B cell (primary cell): ENCODE measurements around the gene KCNQ1OT1. TPM values are rescaled to one million over a fixed set of nuclear protein-coding genes. Genes with fewer than 3 reads are reported as not detected.

ENCODE experiments used
- ATAC-seq: fragments of 200-7000 bp; cut with Tn5 transposase; one replicate; pipeline ENCODE4 v1.10.0; 2021; ENCODE audit warnings: low read depth, mild to moderate bottlenecking, moderate number of reproducible peaks, moderate library complexity
- CTCF ChIA-PET: fragments of 350-600 bp; sonication (Branson Sonifier 250); formaldehyde crosslinking; loops from one replicate; lab custom pipeline; 2021; ENCODE audit warnings: antibody characterized with exemption, inconsistent platforms; lab: Charles Lee
- POLR2A ChIA-PET: fragments of 350-600 bp; sonication (Branson Sonifier 250); formaldehyde crosslinking; loops from one replicate; lab custom pipeline; 2021; ENCODE audit warnings: antibody characterized with exemption; lab: Charles Lee
- DNase-seq: peaks from one replicate; pipeline ENCODE4 v3.0.0; 2013
- H2AFZ ChIP-seq: 2 replicates; pipeline ENCODE4 v1.6.1; 2012; ENCODE audit warnings: mild to moderate bottlenecking, low read depth, low read length; ENCODE audit not compliant: insufficient read depth, poor library complexity, severe bottlenecking
- H3K27ac ChIP-seq, 2 donors: 1 replicate in 1 of 2; 2 replicates in 1 of 2; pipeline ENCODE4 v1.5.1; 2012 to 2013; ENCODE audit warnings: low read length in 2 of 2, mild to moderate bottlenecking in 2 of 2, moderate library complexity in 1 of 2
- H3K27me3 ChIP-seq, 4 experiments: fragments of 200-600 bp in 1 of 4; sonication (generic) in 1 of 4; replicated peaks in 1 of 4; 1 replicate in 2 of 4; 2 replicates in 2 of 4; pipeline versions ENCODE4 v1.6.1 to v1.7.0; 2013 to 2016; ENCODE audit warnings: low read length in 3 of 4, mild to moderate bottlenecking in 2 of 4, mixed read lengths in 1 of 4, moderate library complexity in 1 of 4; ENCODE audit not compliant: insufficient read depth in 4 of 4, control insufficient read depth in 3 of 4; ENCODE audit errors: control extremely low read depth in 1 of 4
- H3K36me3 ChIP-seq, 2 experiments: replicated peaks in 1 of 2; 1 replicate in 1 of 2; 2 replicates in 1 of 2; pipeline versions ENCODE4 v1.6.1 to v1.7.1; 2013; ENCODE audit warnings: low read length in 1 of 2; ENCODE audit not compliant: insufficient read depth in 2 of 2, control insufficient read depth in 1 of 2; ENCODE audit errors: control extremely low read depth in 1 of 2, extremely low read depth in 1 of 2
- H3K4me1 ChIP-seq, 2 donors: fragments of 200-600 bp in 1 of 2; sonication (generic) in 1 of 2; 1 replicate in 1 of 2; 2 replicates in 1 of 2; pipeline versions ENCODE4 v1.5.1 to v1.6.1; 2013 to 2017; ENCODE audit warnings: low read length in 2 of 2; ENCODE audit not compliant: control insufficient read depth in 2 of 2, insufficient read depth in 2 of 2
- H3K4me2 ChIP-seq: replicated peaks from 2 replicates; pipeline ENCODE3; 2012; ENCODE audit warnings: mild to moderate bottlenecking, low read depth, low read length; ENCODE audit not compliant: poor library complexity, severe bottlenecking
- H3K4me3 ChIP-seq, 5 experiments: fragments of 200-600 bp in 1 of 5; sonication (generic) in 1 of 5; 1 replicate in 3 of 5; 2 replicates in 2 of 5; pipeline versions ENCODE4 v1.5.1 to v1.7.0; 2011 to 2016; ENCODE audit warnings: low read length in 4 of 5, mild to moderate bottlenecking in 4 of 5, low read depth in 2 of 5, control low read depth in 1 of 5, moderate library complexity in 1 of 5; ENCODE audit not compliant: insufficient read depth in 1 of 5; ENCODE audit errors: control extremely low read depth in 1 of 5, extremely low read depth in 1 of 5
- H3K79me2 ChIP-seq: fragments of 200-600 bp; sonication (generic); one replicate; pipeline ENCODE4 v1.6.0; 2016; ENCODE audit warnings: low read length; ENCODE audit not compliant: control insufficient read depth, insufficient read depth
- H3K9ac ChIP-seq: fragments of 200-600 bp; sonication (generic); 2 replicates; pipeline ENCODE4 v1.6.1; 2017; ENCODE audit warnings: mild to moderate bottlenecking, low read length, moderate library complexity
- H3K9me3 ChIP-seq, 3 donors: one replicate each; pipeline versions ENCODE4 v1.6.1 to v1.7.1; 2013; ENCODE audit warnings: low read length in 2 of 3; ENCODE audit not compliant: control insufficient read depth in 2 of 3, insufficient read depth in 1 of 3; ENCODE audit errors: control extremely low read depth in 1 of 3
- H4K20me1 ChIP-seq: 2 replicates; pipeline ENCODE4 v1.6.0; 2012; ENCODE audit warnings: mild to moderate bottlenecking, low read length; ENCODE audit not compliant: insufficient read depth, control insufficient read depth, poor library complexity, severe bottlenecking
- H3K27ac Mint-ChIP-seq: one replicate; pipeline ENCODE4 v1.8.0; 2021; ENCODE audit warnings: mixed read lengths
- H3K27me3 Mint-ChIP-seq: one replicate; pipeline ENCODE4 v1.8.0; 2021; ENCODE audit warnings: mixed read lengths
- H3K4me1 Mint-ChIP-seq: one replicate; pipeline ENCODE4 v1.8.0; 2021; ENCODE audit warnings: mixed read lengths
- H3K4me3 Mint-ChIP-seq: one replicate; pipeline ENCODE4 v1.8.0; 2021; ENCODE audit warnings: mixed read lengths
- H3K9me3 Mint-ChIP-seq: one replicate; pipeline ENCODE4 v1.8.0; 2022; ENCODE audit warnings: mixed read lengths; ENCODE audit not compliant: insufficient read depth
- CTCF ChIP-seq: fragments of 200-600 bp; IDR thresholded peaks from one replicate; pipeline ENCODE4 v1.8.0; 2022; ENCODE audit warnings: antibody characterized with exemption, mild to moderate bottlenecking
- EZH2 ChIP-seq: IDR thresholded peaks from 2 replicates; pipeline ENCODE4 v1.6.1; 2012; ENCODE audit warnings: borderline replicate concordance, low read depth, mild to moderate bottlenecking, moderate library complexity, low read length; ENCODE audit not compliant: insufficient read depth, poor library complexity, severe bottlenecking
- WGBS: methylation state at CpG from one replicate; pipeline ENCODE4 v1.1.5; 2013; ENCODE audit warnings: missing lambda C conversion rate; ENCODE audit not compliant: insufficient coverage; 5-methylcytosine and 5-hydroxymethylcytosine counted together
- intact Hi-C: fragments of 100-400 bp; cut with micrococcal nuclease; formaldehyde crosslinking; loops from one replicate; pipeline ENCODE4 v1.10.0; 2022
- polyA plus RNA-seq: library from polyadenylated mRNA; depleted of rRNA; stranded (reverse); fragments of >200 nt; gene quantifications from 2 replicates; pipeline ENCODE4 v1.2.3, GENCODE V29; 2012
- total RNA-seq, 2 donors: library from RNA; stranded (reverse); fragments of 120-200 nt in 1 of 2; gene quantifications; 1 replicate in 1 of 2; 2 replicates in 1 of 2; pipeline versions ENCODE4 v1.2.3 to v1.2.4, GENCODE V29; 2013 to 2022

Gene KCNQ1OT1
- total and polyA plus RNA-seq, 2 donors (not counting 1 experiment from before 2014, with no cell fraction given), result 0.03 to 0.89 TPM

DNA sequence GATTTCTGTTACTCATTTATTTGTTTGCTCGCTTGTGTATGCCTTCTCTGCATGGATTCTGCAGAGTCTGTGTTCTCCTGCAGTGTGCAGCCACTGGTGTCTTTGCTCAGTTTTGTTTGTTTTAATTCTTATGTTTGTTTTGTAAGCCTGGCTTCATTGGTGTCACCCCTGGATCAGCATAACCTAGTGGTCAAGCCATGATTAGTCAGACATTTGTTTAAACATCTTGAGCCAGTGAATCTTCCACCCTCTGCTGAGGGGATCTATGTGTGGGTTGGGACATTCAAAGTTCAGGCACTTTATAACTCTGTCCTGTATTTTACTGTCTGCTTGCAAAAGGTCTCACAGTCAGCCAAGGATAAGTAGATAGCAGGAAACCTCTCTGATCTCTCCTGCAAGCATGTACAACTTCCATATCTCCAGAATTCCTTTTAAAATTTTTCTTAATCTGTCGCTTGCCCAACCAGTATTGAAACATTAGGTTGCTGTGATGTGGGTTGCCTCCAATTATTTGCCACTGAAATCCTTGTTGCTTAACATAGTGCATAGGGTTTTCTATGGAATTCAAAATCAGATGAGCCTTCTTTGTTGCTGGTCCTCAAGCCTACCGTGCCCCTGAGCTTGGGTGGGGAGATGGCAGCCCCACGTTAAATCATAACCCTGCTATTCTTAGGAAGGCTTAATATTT lies 86.8 kb downstream of the KCNQ1OT1 start:
- CTCF ChIA-PET, result no interaction called here
- no peak overlapping the region for H3K9ac ChIP-seq
- Mint-ChIP-seq H3K27ac (no peak overlapping the region), H3K27me3 (no peaks in the 10 kb centered on the region), H3K9me3 (peaks cover 2% of the 10 kb centered on the region), H3K4me1 (no peaks in the 10 kb centered on the region), H3K4me3 (no peak overlapping the region)
- H3K27me3 ChIP-seq, result no peaks in the 10 kb centered on the region
- H4K20me1 ChIP-seq, result no peaks in the 10 kb centered on the region
- no peak overlapping the region for H3K4me3 ChIP-seq
- H3K4me1 ChIP-seq, result no peaks in the 10 kb centered on the region
- POLR2A ChIA-PET, result no interaction called here
- ATAC-seq, result no peak
- intact Hi-C loops, result no loop called here
- H3K36me3 ChIP-seq, result no peaks in the 10 kb centered on the region
- peaks cover 0 to 19% (median 14%) of the 10 kb centered on the region in 3 donors for H3K9me3 ChIP-seq
- TF ChIP-seq EZH2 (no peak), CTCF (no peak)
- no peak overlapping the region for H2AFZ ChIP-seq
- whole genome bisulfite sequencing, result no CpG with 5 or more reads among the region's 4 CpGs
- H3K79me2 ChIP-seq, result no peaks in the 10 kb centered on the region
- H3K4me2 ChIP-seq, result no peak overlapping the region
- no peak for DNase-seq
- H3K27ac ChIP-seq, result no peak overlapping the region

DNA sequence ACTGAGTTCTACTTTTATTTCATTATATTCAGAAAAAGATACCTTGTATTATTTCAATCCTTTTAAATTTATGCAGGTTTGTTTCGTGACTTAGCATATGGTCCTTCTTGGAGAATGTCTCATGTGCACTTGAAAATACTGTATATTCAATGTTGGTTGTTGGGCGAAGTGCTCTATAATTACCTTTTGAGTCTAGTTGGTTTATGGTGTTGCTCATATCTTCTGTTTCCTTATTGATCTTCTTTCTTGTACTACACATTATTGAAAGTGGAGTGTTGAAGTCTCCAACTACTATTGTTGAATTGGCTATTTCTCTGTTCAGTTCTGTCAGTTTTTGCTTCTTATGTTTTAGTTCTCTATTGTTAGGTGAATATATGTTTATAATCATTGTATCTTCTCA lies 90.4 kb downstream of the KCNQ1OT1 start:
- H3K9me3 Mint-ChIP-seq, result peaks cover 10% of the 10 kb centered on the region
- Histone ChIP-seq H3K27me3 (no peaks in the 10 kb centered on the region), H3K9me3 (peaks cover 0 to 19% (median 18%) of the 10 kb centered on the region in 3 donors), H3K79me2 (no peaks in the 10 kb centered on the region), H3K36me3 (no peaks in the 10 kb centered on the region), H3K9ac (no peak overlapping the region), H3K4me1 (no peaks in the 10 kb centered on the region), H2AFZ (no peak overlapping the region), H4K20me1 (no peaks in the 10 kb centered on the region), H3K4me2 (no peak overlapping the region), H3K4me3 (no peak overlapping the region), H3K27ac (no peak overlapping the region)
- intact Hi-C loops, result no loop called here
- no peak for ATAC-seq
- no peaks in the 10 kb centered on the region for H3K4me1 Mint-ChIP-seq
- no peaks in the 10 kb centered on the region for H3K27me3 Mint-ChIP-seq
- no peak overlapping the region for H3K27ac Mint-ChIP-seq
- no peak for DNase-seq
- POLR2A ChIA-PET, result no interaction called here
- WGBS, result no CpG with 5 or more reads among the region's 2 CpGs
- CTCF ChIA-PET, result no interaction called here
- TF ChIP-seq CTCF (no peak), EZH2 (no peak)
- no peak overlapping the region for H3K4me3 Mint-ChIP-seq
